ENCODE data around the gene GALNT13.

GALNT13 gene

GRCh38 chr2:154229966-154230365 lies 358.2 kb downstream of the GALNT13 start:
- no peak for DNase-seq

- no peak for DNase-seq
These were observed 359.3 kb downstream of the GALNT13 start for GRCh38 chr2:154231021-154231420.

- no peak for DNase-seq
These were observed 361.5 kb downstream of the GALNT13 start for GRCh38 chr2:154233231-154233630.

- no peak for DNase-seq
These were observed 366.5 kb downstream of the GALNT13 start for GRCh38 chr2:154238252-154238651.

GRCh38 chr2:154240316-154240715 lies 368.6 kb downstream of the GALNT13 start:
- no peak for DNase-seq

- no peak for DNase-seq
These were observed 369.2 kb downstream of the GALNT13 start for GRCh38 chr2:154240921-154241379.

GRCh38 chr2:154242687-154243086 lies 371.0 kb downstream of the GALNT13 start:
- DNase-seq, result no peak

GRCh38 chr2:154243685-154244084 lies 372.0 kb downstream of the GALNT13 start:
- DNase-seq, result no peak

GRCh38 chr2:154244932-154245331 lies 373.2 kb downstream of the GALNT13 start:
- DNase-seq, result no peak

GRCh38 chr2:154247503-154247902 lies 375.8 kb downstream of the GALNT13 start:
- DNase-seq, result no peak

- no peak for DNase-seq
These were observed 384.4 kb downstream of the GALNT13 start for GRCh38 chr2:154256136-154256535.

- no peak for DNase-seq
These were observed 387.3 kb downstream of the GALNT13 start for GRCh38 chr2:154259030-154259429.

GRCh38 chr2:154261473-154262027 lies 389.8 kb downstream of the GALNT13 start:
- DNase-seq, result no peak

- no peak for DNase-seq
These were observed 391.5 kb downstream of the GALNT13 start for GRCh38 chr2:154263206-154263605.

GRCh38 chr2:154264024-154264423 lies 392.3 kb downstream of the GALNT13 start:
- no peak for DNase-seq

GRCh38 chr2:154267983-154268382 lies 396.3 kb downstream of the GALNT13 start:
- DNase-seq, result no peak

- DNase-seq, result no peak
These were observed 408.8 kb downstream of the GALNT13 start for GRCh38 chr2:154280543-154280942.

- no peak for DNase-seq
These were observed 418.1 kb downstream of the GALNT13 start for GRCh38 chr2:154289870-154290269.

- no peak for DNase-seq
These were observed 419.8 kb downstream of the GALNT13 start for GRCh38 chr2:154291511-154291910.

- DNase-seq, result no peak
These were observed 420.2 kb downstream of the GALNT13 start for GRCh38 chr2:154291927-154292326.

- DNase-seq, result no peak
These were observed 422.1 kb downstream of the GALNT13 start for GRCh38 chr2:154293864-154294263.

- DNase-seq, result no peak
These were observed 434.7 kb downstream of the GALNT13 start for GRCh38 chr2:154306266-154306970.

- no peak for DNase-seq
These were observed 435.3 kb downstream of the GALNT13 start for GRCh38 chr2:154307007-154307406.

GRCh38 chr2:154324601-154325000 lies 452.9 kb downstream of the GALNT13 start:
- no peak for DNase-seq

GRCh38 chr2:154329510-154329909 lies 457.8 kb downstream of the GALNT13 start:
- no peak for DNase-seq
